Measurements from ENCODE around the gene ZDHHC9. TPM values are rescaled to one million over a fixed set of nuclear protein-coding genes. Genes with fewer than 3 reads are reported as not detected.

The ZDHHC9 gene
- polyA plus RNA-seq, 4 donors, result 17.2 to 71.0 (median 23.4) TPM

- 28 to 56% (median 51%) methylated on average over 8 of the region's 8 CpGs for WGBS, 3 donors
- Histone ChIP-seq H3K4me3 (ENCODE audit: low read depth in 1 of 3, low read length in 3 of 3) (no peak overlapping the region), H3K27me3 (ENCODE audit: control insufficient read depth in 3 of 3, insufficient read depth in 3 of 3, low read length in 3 of 3) (no peaks in the 10 kb centered on the region), H3K4me1 (ENCODE audit: control insufficient read depth in 3 of 3, insufficient read depth in 2 of 3, low read depth in 1 of 3, low read length in 2 of 3) (peaks cover 0 to 4% (median 0%) of the 10 kb centered on the region in 3 donors), H3K36me3 (ENCODE audit: control insufficient read depth in 3 of 3, insufficient read depth in 2 of 3, low read depth in 1 of 3, low read length in 3 of 3) (peaks cover 0 to 19% (median 1%) of the 10 kb centered on the region in 3 donors), H3K27ac (ENCODE audit: low read depth in 1 of 3, low read length in 2 of 3) (no peak overlapping the region), H3K9me3 (ENCODE audit: control insufficient read depth in 2 of 2, insufficient read depth in 1 of 2, low read depth in 1 of 2, low read length in 1 of 2) (no peaks in the 10 kb centered on the region)
- no peak for FAIRE-seq
- no peak for DNase-seq
These were observed 12.4 kb downstream of the ZDHHC9 start for GRCh38 chrX:129831091-129831885.

GRCh38 chrX:129830494-129830893, 13.2 kb downstream of the ZDHHC9 start:
- Histone ChIP-seq H3K4me3 (ENCODE audit: low read depth in 1 of 3, low read length in 3 of 3) (no peak overlapping the region), H3K36me3 (ENCODE audit: control insufficient read depth in 3 of 3, insufficient read depth in 2 of 3, low read depth in 1 of 3, low read length in 3 of 3) (peaks cover 0 to 18% (median 1%) of the 10 kb centered on the region in 3 donors), H3K9me3 (ENCODE audit: control insufficient read depth in 2 of 2, insufficient read depth in 1 of 2, low read depth in 1 of 2, low read length in 1 of 2) (no peaks in the 10 kb centered on the region), H3K27me3 (ENCODE audit: control insufficient read depth in 3 of 3, insufficient read depth in 3 of 3, low read length in 3 of 3) (no peaks in the 10 kb centered on the region), H3K4me1 (ENCODE audit: control insufficient read depth in 3 of 3, insufficient read depth in 2 of 3, low read depth in 1 of 3, low read length in 2 of 3) (peaks cover 0 to 9% (median 0%) of the 10 kb centered on the region in 3 donors), H3K27ac (ENCODE audit: low read depth in 1 of 3, low read length in 2 of 3) (no peak overlapping the region)
- FAIRE-seq (no peak), DNase-seq (no peak)
- WGBS, 3 donors, result 52 to 62% (median 62%) methylated on average over 4 of the region's 4 CpGs

GRCh38 chrX:129825746-129826505, 17.8 kb downstream of the ZDHHC9 start:
- Histone ChIP-seq H3K36me3 (ENCODE audit: control insufficient read depth in 3 of 3, insufficient read depth in 2 of 3, low read depth in 1 of 3, low read length in 3 of 3) (peaks cover 0 to 19% (median 0%) of the 10 kb centered on the region in 3 donors), H3K4me1 (ENCODE audit: control insufficient read depth in 3 of 3, insufficient read depth in 2 of 3, low read depth in 1 of 3, low read length in 2 of 3) (peaks cover 0 to 10% (median 0%) of the 10 kb centered on the region in 3 donors), H3K27ac (ENCODE audit: low read depth in 1 of 3, low read length in 2 of 3) (peak overlapping the region in 1 of 3 donors; percentile 57), H3K27me3 (ENCODE audit: control insufficient read depth in 3 of 3, insufficient read depth in 3 of 3, low read length in 3 of 3) (no peaks in the 10 kb centered on the region), H3K4me3 (ENCODE audit: low read depth in 1 of 3, low read length in 3 of 3) (no peak overlapping the region), H3K9me3 (ENCODE audit: control insufficient read depth in 2 of 2, insufficient read depth in 1 of 2, low read depth in 1 of 2, low read length in 1 of 2) (no peaks in the 10 kb centered on the region)
- 30 to 53% (median 51%) methylated on average over 4 of the region's 4 CpGs for WGBS, 3 donors
- peak; percentile 78 to 79 for DNase-seq
- no peak for FAIRE-seq

GRCh38 chrX:129824620-129825019, 19.1 kb downstream of the ZDHHC9 start:
- Histone ChIP-seq H3K27me3 (ENCODE audit: control insufficient read depth in 3 of 3, insufficient read depth in 3 of 3, low read length in 3 of 3) (no peaks in the 10 kb centered on the region), H3K9me3 (ENCODE audit: control insufficient read depth in 2 of 2, insufficient read depth in 1 of 2, low read depth in 1 of 2, low read length in 1 of 2) (no peaks in the 10 kb centered on the region), H3K4me1 (ENCODE audit: control insufficient read depth in 3 of 3, insufficient read depth in 2 of 3, low read depth in 1 of 3, low read length in 2 of 3) (peaks cover 0 to 6% (median 0%) of the 10 kb centered on the region in 3 donors), H3K27ac (ENCODE audit: low read depth in 1 of 3, low read length in 2 of 3) (no peak overlapping the region), H3K36me3 (ENCODE audit: control insufficient read depth in 3 of 3, insufficient read depth in 2 of 3, low read depth in 1 of 3, low read length in 3 of 3) (peaks cover 0 to 19% (median 0%) of the 10 kb centered on the region in 3 donors), H3K4me3 (ENCODE audit: low read depth in 1 of 3, low read length in 3 of 3) (no peak overlapping the region)
- DNase-seq (no peak), FAIRE-seq (no peak)
- 96 to 98% (median 98%) methylated on average over 4 of the region's 4 CpGs for WGBS, 3 donors

GRCh38 chrX:129823522-129823921, 20.2 kb downstream of the ZDHHC9 start:
- Histone ChIP-seq H3K4me3 (ENCODE audit: low read depth in 1 of 3, low read length in 3 of 3) (no peak overlapping the region), H3K36me3 (ENCODE audit: control insufficient read depth in 3 of 3, insufficient read depth in 2 of 3, low read depth in 1 of 3, low read length in 3 of 3) (peaks cover 0 to 15% (median 0%) of the 10 kb centered on the region in 3 donors), H3K4me1 (ENCODE audit: control insufficient read depth in 3 of 3, insufficient read depth in 2 of 3, low read depth in 1 of 3, low read length in 2 of 3) (peaks cover 0 to 6% (median 0%) of the 10 kb centered on the region in 3 donors), H3K27ac (ENCODE audit: low read depth in 1 of 3, low read length in 2 of 3) (no peak overlapping the region), H3K27me3 (ENCODE audit: control insufficient read depth in 3 of 3, insufficient read depth in 3 of 3, low read length in 3 of 3) (no peaks in the 10 kb centered on the region), H3K9me3 (ENCODE audit: control insufficient read depth in 2 of 2, insufficient read depth in 1 of 2, low read depth in 1 of 2, low read length in 1 of 2) (no peaks in the 10 kb centered on the region)
- WGBS, 3 donors, result 59 to 74% (median 62%) methylated on average over 6 of the region's 6 CpGs
- no peak for DNase-seq
- FAIRE-seq, result no peak

- Histone ChIP-seq H3K27me3 (ENCODE audit: control insufficient read depth in 3 of 3, insufficient read depth in 3 of 3, low read length in 3 of 3) (no peaks in the 10 kb centered on the region), H3K4me1 (ENCODE audit: control insufficient read depth in 3 of 3, insufficient read depth in 2 of 3, low read depth in 1 of 3, low read length in 2 of 3) (peaks cover 0 to 6% (median 0%) of the 10 kb centered on the region in 3 donors), H3K27ac (ENCODE audit: low read depth in 1 of 3, low read length in 2 of 3) (no peak overlapping the region), H3K36me3 (ENCODE audit: control insufficient read depth in 3 of 3, insufficient read depth in 2 of 3, low read depth in 1 of 3, low read length in 3 of 3) (peaks cover 0 to 12% (median 0%) of the 10 kb centered on the region in 3 donors), H3K4me3 (ENCODE audit: low read depth in 1 of 3, low read length in 3 of 3) (no peak overlapping the region), H3K9me3 (ENCODE audit: control insufficient read depth in 2 of 2, insufficient read depth in 1 of 2, low read depth in 1 of 2, low read length in 1 of 2) (no peaks in the 10 kb centered on the region)
- no peak for FAIRE-seq
- 48 to 68% (median 61%) methylated on average over 2 of the region's 2 CpGs for WGBS, 3 donors
- DNase-seq, result peak; percentile 45 to 51
These were observed 20.6 kb downstream of the ZDHHC9 start for GRCh38 chrX:129823115-129823514.

GRCh38 chrX:129818123-129818522, 25.6 kb downstream of the ZDHHC9 start:
- WGBS, 3 donors, result 92 to 95% (median 95%) methylated on average over 2 of the region's 2 CpGs
- Histone ChIP-seq H3K4me1 (ENCODE audit: control insufficient read depth in 3 of 3, insufficient read depth in 2 of 3, low read depth in 1 of 3, low read length in 2 of 3) (no peaks in the 10 kb centered on the region), H3K27ac (ENCODE audit: low read depth in 1 of 3, low read length in 2 of 3) (no peak overlapping the region), H3K9me3 (ENCODE audit: control insufficient read depth in 2 of 2, insufficient read depth in 1 of 2, low read depth in 1 of 2, low read length in 1 of 2) (no peaks in the 10 kb centered on the region), H3K27me3 (ENCODE audit: control insufficient read depth in 3 of 3, insufficient read depth in 3 of 3, low read length in 3 of 3) (no peaks in the 10 kb centered on the region), H3K4me3 (ENCODE audit: low read depth in 1 of 3, low read length in 3 of 3) (no peak overlapping the region), H3K36me3 (ENCODE audit: control insufficient read depth in 3 of 3, insufficient read depth in 2 of 3, low read depth in 1 of 3, low read length in 3 of 3) (peaks cover 0 to 11% (median 0%) of the 10 kb centered on the region in 3 donors)
- FAIRE-seq (no peak), DNase-seq (no peak)

- Histone ChIP-seq H3K9me3 (ENCODE audit: control insufficient read depth in 2 of 2, insufficient read depth in 1 of 2, low read depth in 1 of 2, low read length in 1 of 2) (no peaks in the 10 kb centered on the region), H3K4me1 (ENCODE audit: control insufficient read depth in 3 of 3, insufficient read depth in 2 of 3, low read depth in 1 of 3, low read length in 2 of 3) (no peaks in the 10 kb centered on the region), H3K4me3 (ENCODE audit: low read depth in 1 of 3, low read length in 3 of 3) (no peak overlapping the region), H3K27me3 (ENCODE audit: control insufficient read depth in 3 of 3, insufficient read depth in 3 of 3, low read length in 3 of 3) (no peaks in the 10 kb centered on the region), H3K27ac (ENCODE audit: low read depth in 1 of 3, low read length in 2 of 3) (no peak overlapping the region), H3K36me3 (ENCODE audit: control insufficient read depth in 3 of 3, insufficient read depth in 2 of 3, low read depth in 1 of 3, low read length in 3 of 3) (peaks cover 0 to 21% (median 0%) of the 10 kb centered on the region in 3 donors)
- no peak for DNase-seq
- FAIRE-seq, result no peak
- WGBS, 3 donors, result 73 to 89% (median 85%) methylated on average over 6 of the region's 6 CpGs
These were observed 29.9 kb downstream of the ZDHHC9 start for GRCh38 chrX:129813662-129814368.

Data from small intestine (tissue), 7 donors.